GM12878 (cell line): ENCODE measurements around the gene IKBIP. TPM values are rescaled to one million over a fixed set of nuclear protein-coding genes. Genes with fewer than 3 reads are reported as not detected.

Experiments
- ATAC-seq: fragments of 200-7000 bp; cut with Tn5 transposase; 3 replicates; pipeline ENCODE4 v1.9.1; 2020; ENCODE audit warnings: mild to moderate bottlenecking, moderate library complexity
- BruUV-seq: library from RNA; stranded (reverse); fragments of 400-500 nt; replicated peaks from 2 replicates; lab custom pipeline; 2021; lab: Mats Ljungman, UMichigan
- CTCF ChIA-PET: fragments of 300-600 bp; sonication (Branson Sonifier 250); formaldehyde crosslinking; extraction: SDS; loops from one replicate; lab custom pipeline; 2021; ENCODE audit warnings: inconsistent platforms; lab: Yijun Ruan, JAX
- POLR2A ChIA-PET: fragments of 350-600 bp; formaldehyde crosslinking; extraction: SDS; loops from one replicate; lab custom pipeline; 2021; ENCODE audit warnings: inconsistent platforms; lab: Charles Lee
- RAD21 ChIA-PET: fragments of 300-600 bp; sonication (Branson Sonifier 250); formaldehyde crosslinking; loops from one replicate; lab custom pipeline; 2023; ENCODE audit warnings: antibody characterized with exemption; ENCODE audit not compliant: unreplicated experiment; lab: Charles Lee
- SMC1A ChIA-PET: fragments of 300-600 bp; sonication (Branson Sonifier 250); formaldehyde crosslinking; loops from one replicate; lab custom pipeline; 2023; ENCODE audit not compliant: unreplicated experiment, uncharacterized antibody; lab: Charles Lee
- DNase-seq: peaks from one replicate; pipeline ENCODE4 v3.0.0-alpha.2; 2011; ENCODE audit warnings: low read depth, low spot score
- FAIRE-seq: peaks from 3 replicates; lab custom pipeline; 2011; peaks lifted over from hg19 to GRCh38; lab: Jason Lieb, UNC
- H2AFZ ChIP-seq: 2 replicates; pipeline ENCODE4 v1.6.0; 2011; ENCODE audit warnings: low read depth, low read length, control low read depth; ENCODE audit not compliant: control insufficient read depth
- H3K27ac ChIP-seq: 2 replicates; pipeline ENCODE4 v1.5.1; 2011; ENCODE audit warnings: control low read depth; ENCODE audit not compliant: control insufficient read depth, insufficient read depth
- H3K27me3 ChIP-seq, 2 experiments: replicated peaks in 1 of 2; 2 replicates each; pipeline versions ENCODE4 v1.6.0 to v1.6.1; 2011; ENCODE audit warnings: low read length in 1 of 2; ENCODE audit not compliant: control insufficient read depth in 2 of 2, insufficient read depth in 2 of 2
- H3K36me3 ChIP-seq, 2 experiments: 2 replicates each; pipeline ENCODE4 v1.5.1; 2011; ENCODE audit warnings: low read length in 1 of 2; ENCODE audit not compliant: control insufficient read depth in 2 of 2, insufficient read depth in 2 of 2
- H3K4me1 ChIP-seq: 2 replicates; pipeline ENCODE4 v1.6.1; 2011; ENCODE audit warnings: mild to moderate bottlenecking, low read length, moderate library complexity, mixed read lengths; ENCODE audit not compliant: control insufficient read depth, insufficient read depth
- H3K4me2 ChIP-seq: 2 replicates; pipeline ENCODE4 v1.6.0; 2011; ENCODE audit warnings: control low read depth; ENCODE audit not compliant: control insufficient read depth, insufficient read depth
- H3K4me3 ChIP-seq: fragments of 200-600 bp; sonication (generic); 2 replicates; pipeline ENCODE4 v1.5.1; 2016
- H3K79me2 ChIP-seq: 2 replicates; pipeline ENCODE4 v1.6.0; 2011; ENCODE audit warnings: low read length; ENCODE audit not compliant: control insufficient read depth, insufficient read depth
- H3K9ac ChIP-seq: 2 replicates; pipeline ENCODE4 v1.8.0; 2011; ENCODE audit warnings: low read length, control low read depth, mixed read lengths; ENCODE audit not compliant: control insufficient read depth, insufficient read depth
- H3K9me3 ChIP-seq: replicated peaks from 3 replicates; pipeline ENCODE4 v1.5.1; 2011; ENCODE audit warnings: mild to moderate bottlenecking, low read length; ENCODE audit not compliant: control insufficient read depth, insufficient read depth
- H4K20me1 ChIP-seq: 2 replicates; pipeline ENCODE4 v1.6.0; 2011; ENCODE audit not compliant: control insufficient read depth, insufficient read depth
- ASH2L ChIP-seq: fragments of 300-600, 200-600 bp; sonication (generic); IDR thresholded peaks from 2 replicates; pipeline ENCODE4 v1.6.1; 2017; ENCODE audit warnings: low read depth, mild to moderate bottlenecking, borderline replicate concordance
- IKZF1 ChIP-seq: fragments of 450-650 bp; conservative IDR thresholded peaks from 2 replicates; pipeline ENCODE4 v1.6.1; 2017; ENCODE audit warnings: antibody characterized with exemption, mild to moderate bottlenecking
- SPI1 ChIP-seq: IDR thresholded peaks from 2 replicates; pipeline ENCODE4 v1.6.1; 2011; ENCODE audit warnings: low read depth, mild to moderate bottlenecking, low read length, moderate library complexity, borderline replicate concordance; ENCODE audit not compliant: insufficient read depth
- TBL1XR1 ChIP-seq: IDR thresholded peaks from 2 replicates; pipeline ENCODE4 v1.6.1; 2012; ENCODE audit warnings: low read depth, low read length, improper control_type of control experiment
- WGBS: methylation state at CpG from one replicate; pipeline ENCODE4 v1.1.6; 2016; ENCODE audit warnings: low lambda C conversion rate; ENCODE audit not compliant: insufficient replicate concordance, insufficient coverage; ENCODE audit errors: missing lambda C conversion rate; 5-methylcytosine and 5-hydroxymethylcytosine counted together
- in situ Hi-C: fragments of 300-500 bp; cut with MboI; formaldehyde crosslinking; loops from 9 replicates; pipeline ENCODE4 v1.14.3; 2018; ENCODE audit warnings: mixed read lengths
- intact Hi-C: fragments of 100-400 bp; cut with micrococcal nuclease; formaldehyde crosslinking; loops from one replicate; pipeline ENCODE4 v1.14.2; 2022; ENCODE audit not compliant: unreplicated experiment
- polyA plus RNA-seq, 11 experiments: library from polyadenylated mRNA; depleted of rRNA in 4 of 11; unstranded in 6 of 11; stranded (reverse) in 5 of 11; fragments of >200 nt; fragmentation: Nextera tagmentation in 4 of 11; fragmentation: Illumina TruSeq in 1 of 11; extraction: Ambion mirVana in 4 of 11; extraction: Trizol in 1 of 11; gene quantifications; 1 replicate in 1 of 11; 2 replicates in 10 of 11; pipeline versions ENCODE4 v1.2.1 to v1.2.3, GENCODE V29; 2011 to 2016; ENCODE audit warnings: inconsistent platforms in 2 of 11, missing spikeins in 2 of 11, low read depth in 1 of 11
- total RNA-seq, 4 experiments: library from RNA; depleted of rRNA in 3 of 4; stranded (reverse); fragments of >200 nt in 3 of 4; fragmentation: Illumina TruSeq in 1 of 4; extraction: Trizol in 1 of 4; gene quantifications; 2 replicates each; pipeline versions ENCODE4 v1.2.1 to v1.2.3, GENCODE V29; 2013 to 2021
- TF ChIP-seq, protein P1 (sequence below): IDR thresholded peaks from 2 replicates; pipeline ENCODE4 v1.6.1; 2011; ENCODE audit warnings: low read depth, low read length, improper control_type of control experiment, borderline replicate concordance
- TF ChIP-seq, protein P2 (sequence below): fragments of 450-650 bp; formaldehyde crosslinking; IDR thresholded peaks from 2 replicates; pipeline ENCODE4 v1.4.0; 2022; ENCODE audit warnings: mild to moderate bottlenecking, moderate library complexity
- TF ChIP-seq, protein P3 (sequence below): IDR thresholded peaks from 2 replicates; pipeline ENCODE4 v1.6.1; 2011; ENCODE audit warnings: low read depth, mild to moderate bottlenecking, low read length, moderate library complexity, borderline replicate concordance; ENCODE audit errors: extremely low read depth

Gene IKBIP
- total and polyA plus RNA-seq, 10 of the 15 experiments (the other 5 are each of a cell fraction or from before 2014, with no cell fraction given): 5.4 to 34.5 (median 18.4) TPM

DNA sequence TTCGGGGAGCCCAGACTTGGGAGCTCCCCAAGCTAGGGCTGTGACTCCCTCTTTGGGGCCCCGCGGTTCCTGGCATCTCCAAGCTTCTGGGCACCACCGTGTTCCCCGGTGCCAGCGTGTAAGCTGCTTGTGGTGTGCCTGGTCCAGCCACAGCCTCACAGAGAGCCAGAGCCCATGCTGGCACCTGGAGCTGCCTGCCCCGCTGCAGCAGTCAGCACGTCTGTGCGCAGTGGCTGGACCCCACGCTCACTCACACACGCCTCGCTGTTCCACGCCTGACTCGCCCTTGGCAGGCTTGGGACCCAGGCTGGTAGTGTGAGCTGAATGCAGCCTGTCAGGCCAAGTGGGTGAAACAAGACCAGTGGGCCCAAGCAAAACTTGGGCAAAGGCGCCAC, 35.0 kb upstream of the IKBIP start (continued):
- no peak for TF ChIP-seq TBL1XR1
- TF ChIP-seq, protein P1, sequence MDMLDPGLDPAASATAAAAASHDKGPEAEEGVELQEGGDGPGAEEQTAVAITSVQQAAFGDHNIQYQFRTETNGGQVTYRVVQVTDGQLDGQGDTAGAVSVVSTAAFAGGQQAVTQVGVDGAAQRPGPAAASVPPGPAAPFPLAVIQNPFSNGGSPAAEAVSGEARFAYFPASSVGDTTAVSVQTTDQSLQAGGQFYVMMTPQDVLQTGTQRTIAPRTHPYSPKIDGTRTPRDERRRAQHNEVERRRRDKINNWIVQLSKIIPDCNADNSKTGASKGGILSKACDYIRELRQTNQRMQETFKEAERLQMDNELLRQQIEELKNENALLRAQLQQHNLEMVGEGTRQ: no peak
- TF ChIP-seq, protein P2, sequence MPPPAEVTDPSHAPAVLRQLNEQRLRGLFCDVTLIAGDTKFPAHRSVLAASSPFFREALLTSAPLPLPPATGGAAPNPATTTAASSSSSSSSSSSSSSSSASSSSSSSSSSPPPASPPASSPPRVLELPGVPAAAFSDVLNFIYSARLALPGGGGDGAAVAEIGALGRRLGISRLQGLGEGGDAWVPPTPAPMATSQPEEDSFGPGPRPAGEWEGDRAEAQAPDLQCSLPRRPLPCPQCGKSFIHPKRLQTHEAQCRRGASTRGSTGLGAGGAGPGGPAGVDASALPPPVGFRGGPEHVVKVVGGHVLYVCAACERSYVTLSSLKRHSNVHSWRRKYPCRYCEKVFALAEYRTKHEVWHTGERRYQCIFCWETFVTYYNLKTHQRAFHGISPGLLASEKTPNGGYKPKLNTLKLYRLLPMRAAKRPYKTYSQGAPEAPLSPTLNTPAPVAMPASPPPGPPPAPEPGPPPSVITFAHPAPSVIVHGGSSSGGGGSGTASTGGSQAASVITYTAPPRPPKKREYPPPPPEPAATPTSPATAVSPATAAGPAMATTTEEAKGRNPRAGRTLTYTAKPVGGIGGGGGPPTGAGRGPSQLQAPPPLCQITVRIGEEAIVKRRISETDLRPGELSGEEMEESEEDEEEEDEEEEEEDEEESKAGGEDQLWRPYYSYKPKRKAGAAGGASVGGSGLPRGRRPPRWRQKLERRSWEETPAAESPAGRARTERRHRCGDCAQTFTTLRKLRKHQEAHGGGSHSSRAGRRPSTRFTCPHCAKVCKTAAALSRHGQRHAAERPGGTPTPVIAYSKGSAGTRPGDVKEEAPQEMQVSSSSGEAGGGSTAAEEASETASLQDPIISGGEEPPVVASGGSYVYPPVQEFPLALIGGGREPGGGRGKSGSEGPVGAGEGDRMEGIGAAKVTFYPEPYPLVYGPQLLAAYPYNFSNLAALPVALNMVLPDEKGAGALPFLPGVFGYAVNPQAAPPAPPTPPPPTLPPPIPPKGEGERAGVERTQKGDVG (CRISPR knock-in tag): no peak
- no peak for TF ChIP-seq SPI1

DNA sequence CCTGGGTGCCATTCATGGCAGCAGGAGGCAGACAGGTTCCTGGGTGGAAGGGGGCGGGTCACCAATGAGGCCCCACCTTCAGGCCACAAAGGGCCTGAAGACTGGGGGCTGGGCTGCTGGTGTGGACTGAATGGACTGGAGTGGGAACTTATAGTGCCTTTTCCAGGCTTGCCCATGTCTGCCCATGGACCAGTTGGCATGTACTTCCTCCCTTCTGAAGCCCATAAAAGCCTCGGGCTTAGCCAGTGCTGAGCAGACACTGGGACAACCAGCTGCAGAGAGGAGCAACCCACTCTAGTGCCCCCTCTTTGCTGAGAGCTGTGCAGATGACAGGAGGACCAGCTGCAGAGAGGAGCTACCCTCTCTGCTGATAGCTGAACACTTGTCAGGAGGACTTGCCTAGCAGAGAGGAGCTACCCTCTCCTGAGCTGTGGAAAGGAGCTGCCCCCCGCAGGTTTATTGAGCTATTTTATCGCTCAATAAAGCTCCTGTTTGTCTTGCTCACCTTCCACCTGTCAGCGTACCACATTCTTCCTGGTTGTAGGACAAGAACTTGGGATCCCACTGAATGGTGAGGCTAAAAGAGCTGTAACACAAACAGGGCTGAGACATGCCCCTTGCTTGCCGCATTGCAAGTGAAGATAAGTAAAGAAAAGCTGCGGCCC, 34.5 kb upstream of the IKBIP start:
- ChIA-PET SMC1A (interaction anchor here (0.9 kb wide), 1 partner anchor 113 kb away, joined by 3 read pairs; no protein-coding TSS in a partner anchor), POLR2A (no interaction called here), CTCF (interaction anchor here (0.6 to 2.2 kb wide), 3 partner anchors 9 to 275 kb away, joined by 3 to 8 read pairs (median 4); no protein-coding TSS in a partner anchor), RAD21 (interaction anchor here (0.9 kb wide), 1 partner anchor 112 kb away, joined by 4 read pairs; no protein-coding TSS in a partner anchor)
- Histone ChIP-seq H3K36me3 (peaks cover 8 to 23% of the 10 kb centered on the region in 2 experiments), H3K9ac (no peak overlapping the region), H3K79me2 (no peaks in the 10 kb centered on the region), H4K20me1 (no peaks in the 10 kb centered on the region), H3K4me2 (no peak overlapping the region), H3K4me3 (no peak overlapping the region), H3K27me3 (no peaks in the 10 kb centered on the region), H2AFZ (no peak overlapping the region), H3K27ac (no peak overlapping the region), H3K9me3 (no peaks in the 10 kb centered on the region), H3K4me1 (no peaks in the 10 kb centered on the region)
- TF ChIP-seq ASH2L: no peak
- TF ChIP-seq IKZF1: no peak
- TF ChIP-seq, protein P3, sequence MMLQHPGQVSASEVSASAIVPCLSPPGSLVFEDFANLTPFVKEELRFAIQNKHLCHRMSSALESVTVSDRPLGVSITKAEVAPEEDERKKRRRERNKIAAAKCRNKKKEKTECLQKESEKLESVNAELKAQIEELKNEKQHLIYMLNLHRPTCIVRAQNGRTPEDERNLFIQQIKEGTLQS: no peak
- no peak for ATAC-seq
- intact Hi-C loops: no loop called here
- FAIRE-seq: no peak
- no TSS peak for BruUV-seq
- in situ Hi-C loops: no loop called here
- WGBS: 96% methylated on average over 7 of the region's 7 CpGs
- no peak for DNase-seq
